IPS-NIHi7 (cell line): ENCODE data around the gene DUSP5.

Experiments
- DNase-seq: peaks from one replicate; pipeline ENCODE4 v3.0.0; 2012; ENCODE audit warnings: mixed read lengths; ENCODE audit errors: extremely low spot score

DUSP5 gene

GRCh38 chr10:110480387-110480786, 17.3 kb upstream of the DUSP5 start:
- no peak for DNase-seq

- no peak for DNase-seq
These were observed 15.8 kb upstream of the DUSP5 start for GRCh38 chr10:110481919-110482318.

GRCh38 chr10:110483633-110484032, 14.1 kb upstream of the DUSP5 start:
- DNase-seq = no peak

GRCh38 chr10:110485541-110485940, 12.2 kb upstream of the DUSP5 start:
- no peak for DNase-seq

- DNase-seq = no peak
These were observed 10.9 kb upstream of the DUSP5 start for GRCh38 chr10:110486680-110487410.

- DNase-seq = peak; percentile 78
These were observed 10.0 kb upstream of the DUSP5 start for GRCh38 chr10:110487411-110488331.

- DNase-seq = no peak
These were observed 9.4 kb upstream of the DUSP5 start for GRCh38 chr10:110488332-110488681.

- DNase-seq = no peak
These were observed 8.8 kb upstream of the DUSP5 start for GRCh38 chr10:110488940-110489339.

GRCh38 chr10:110490640-110491039, 7.1 kb upstream of the DUSP5 start:
- no peak for DNase-seq

- DNase-seq = no peak
These were observed 6.4 kb upstream of the DUSP5 start for GRCh38 chr10:110491346-110491745.

- DNase-seq = no peak
These were observed 5.5 kb upstream of the DUSP5 start for GRCh38 chr10:110492069-110492822.

- no peak for DNase-seq
These were observed 3.8 kb upstream of the DUSP5 start for GRCh38 chr10:110493832-110494426.

- no peak for DNase-seq
These were observed 3.2 kb upstream of the DUSP5 start for GRCh38 chr10:110494532-110494931.

- peak; percentile 44 for DNase-seq
These were observed 1.8 kb upstream of the DUSP5 start for GRCh38 chr10:110495731-110496552.

- no peak for DNase-seq
These were observed 912 bp upstream of the DUSP5 start for GRCh38 chr10:110496553-110497437.

GRCh38 chr10:110498087-110498981, 627 bp downstream of the DUSP5 start:
- DNase-seq = no peak

GRCh38 chr10:110498982-110499795, 1.5 kb downstream of the DUSP5 start:
- DNase-seq = peak; percentile 57
